ENCODE data around the gene EIF2D. TPM values are rescaled to one million over a fixed set of nuclear protein-coding genes. Genes with fewer than 3 reads are reported as not detected.

The EIF2D gene
- total and polyA plus RNA-seq, 9 of the 15 experiments (the other 6 are each of a cell fraction or from before 2014, with no cell fraction given), result 81.1 to 138 (median 93.9) TPM

GRCh38 chr1:206544562-206545257, 67.6 kb downstream of the EIF2D start (continued):
- no peak for TF ChIP-seq ZNF707 (CRISPR knock-in tag; conservative IDR thresholded peaks at IDR 0.05)
- TF ChIP-seq PPARD (CRISPR knock-in tag; IDR thresholded peaks at IDR 0.05), result no peak
- TF ChIP-seq BACH1 (tag; IDR thresholded peaks at IDR 0.05), result no peak
- 0 out of 2 replicates have a peak, but pooled peaks have one; percentile 19 for TF ChIP-seq SMARCE1 (IDR thresholded peaks at IDR 0.05)
- no peak for TF ChIP-seq TAF1 (IDR thresholded peaks at IDR 0.05; ENCODE audit: control insufficient read depth, extremely low read depth, insufficient read depth, low read length, severe bottlenecking)
- no peak for TF ChIP-seq SMAD2 (IDR thresholded peaks at IDR 0.05; ENCODE audit: low read depth, low read length)
- TF ChIP-seq PHF21A (IDR thresholded peaks at IDR 0.05; ENCODE audit: borderline replicate concordance, low read depth), result no peak
- 0 out of 2 replicates have a peak, but pooled peaks have one; percentile 20 for TF ChIP-seq THAP12 (CRISPR knock-in tag; IDR thresholded peaks at IDR 0.05)
- TF ChIP-seq TEAD1 (CRISPR knock-in tag; IDR thresholded peaks at IDR 0.05), result peak; percentile 19 to 42; a peak in 1 of 4 replicates
- TF ChIP-seq RB1 (IDR thresholded peaks at IDR 0.05; ENCODE audit: low read depth), result peak; percentile 62; the same call in 1 of the 2 replicates
- TF ChIP-seq RCOR1 (IDR thresholded peaks at IDR 0.05; ENCODE audit: borderline replicate concordance in 1 of 2, low read depth in 2 of 2, low read length in 2 of 2), result peak in 1 of 2 experiments; percentile 44; a peak in 1 of 4 replicates
- TF ChIP-seq NONO (IDR thresholded peaks at IDR 0.05; ENCODE audit: low read depth in 2 of 2, low read length in 1 of 2), result no peak
- no peak for TF ChIP-seq ZNF197 (CRISPR knock-in tag; IDR thresholded peaks at IDR 0.05; ENCODE audit: low read depth)
- TF ChIP-seq ZBTB5 (IDR thresholded peaks at IDR 0.05), result no peak
- no peak for TF ChIP-seq TCFL5 (CRISPR knock-in tag; conservative IDR thresholded peaks at IDR 0.05)
- peak in 1 of 2 experiments; percentile 35; a peak in 2 of 4 replicates for TF ChIP-seq FOXK2 (conservative IDR thresholded peaks at IDR 0.05 in 1 of 2, IDR thresholded peaks at IDR 0.05 in 1 of 2; ENCODE audit: low read depth in 2 of 2)
- no peak for TF ChIP-seq XRCC3 (IDR thresholded peaks at IDR 0.05)
- TF ChIP-seq RBFOX2 (IDR thresholded peaks at IDR 0.05; ENCODE audit: low read depth, low read length), result no peak
- TF ChIP-seq CSDE1 (IDR thresholded peaks at IDR 0.05), result no peak
- TF ChIP-seq ESRRA (IDR thresholded peaks at IDR 0.05; ENCODE audit: borderline replicate concordance, low read depth), result 0 out of 2 replicates have a peak, but pooled peaks have one; percentile 17
- no peak for TF ChIP-seq HMGXB4 (CRISPR knock-in tag; IDR thresholded peaks at IDR 0.05)
- TF ChIP-seq CCNT2 (IDR thresholded peaks at IDR 0.05; ENCODE audit: borderline replicate concordance, extremely low read depth, insufficient read length, low read depth, low read length), result no peak
